ENCODE data around the gene TTC9. TPM values are rescaled to one million over a fixed set of nuclear protein-coding genes. Genes with fewer than 3 reads are reported as not detected.

The TTC9 gene
- total RNA-seq, 2 donors from 2014 or later, result 1.6 to 2.6 TPM

DNA sequence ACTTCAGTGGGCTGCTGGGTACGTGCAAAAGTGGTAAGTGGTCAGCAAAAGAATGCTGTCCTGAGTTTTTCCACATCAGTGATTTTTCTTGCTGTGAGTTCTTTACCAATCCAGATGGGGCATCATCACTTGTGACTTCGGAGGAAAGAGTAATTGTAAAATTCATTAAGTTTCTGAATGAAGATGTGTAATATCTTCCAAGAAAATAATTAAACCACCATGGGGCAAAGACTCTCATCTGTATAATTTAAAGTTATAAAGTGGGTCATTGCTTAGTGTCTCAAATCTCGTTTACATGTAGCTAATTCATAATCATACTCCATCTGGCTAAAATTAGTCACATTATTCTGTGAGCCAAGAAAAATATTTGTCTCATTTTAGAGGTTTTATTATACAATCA is 30.5 kb upstream of the TTC9 start:
- intact Hi-C loops (cut with DNase I), result no loop called here
- TF ChIP-seq POLR2A (IDR thresholded peaks at IDR 0.05), result no peak
- TF ChIP-seq, protein P1, sequence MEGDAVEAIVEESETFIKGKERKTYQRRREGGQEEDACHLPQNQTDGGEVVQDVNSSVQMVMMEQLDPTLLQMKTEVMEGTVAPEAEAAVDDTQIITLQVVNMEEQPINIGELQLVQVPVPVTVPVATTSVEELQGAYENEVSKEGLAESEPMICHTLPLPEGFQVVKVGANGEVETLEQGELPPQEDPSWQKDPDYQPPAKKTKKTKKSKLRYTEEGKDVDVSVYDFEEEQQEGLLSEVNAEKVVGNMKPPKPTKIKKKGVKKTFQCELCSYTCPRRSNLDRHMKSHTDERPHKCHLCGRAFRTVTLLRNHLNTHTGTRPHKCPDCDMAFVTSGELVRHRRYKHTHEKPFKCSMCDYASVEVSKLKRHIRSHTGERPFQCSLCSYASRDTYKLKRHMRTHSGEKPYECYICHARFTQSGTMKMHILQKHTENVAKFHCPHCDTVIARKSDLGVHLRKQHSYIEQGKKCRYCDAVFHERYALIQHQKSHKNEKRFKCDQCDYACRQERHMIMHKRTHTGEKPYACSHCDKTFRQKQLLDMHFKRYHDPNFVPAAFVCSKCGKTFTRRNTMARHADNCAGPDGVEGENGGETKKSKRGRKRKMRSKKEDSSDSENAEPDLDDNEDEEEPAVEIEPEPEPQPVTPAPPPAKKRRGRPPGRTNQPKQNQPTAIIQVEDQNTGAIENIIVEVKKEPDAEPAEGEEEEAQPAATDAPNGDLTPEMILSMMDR (IDR thresholded peaks at IDR 0.05), result no peak
- DNase-seq (no peak), ATAC-seq (no peak)
- Histone ChIP-seq H3K4me1 (no peaks in the 10 kb centered on the region), H3K9me3 (no peaks in the 10 kb centered on the region), H3K27me3 (no peaks in the 10 kb centered on the region), H3K36me3 (replicated peaks in 1 of 2; ENCODE audit: insufficient read depth in 1 of 2, low read depth in 2 of 2) (no peaks in the 10 kb centered on the region), H3K4me3 (no peak overlapping the region), H3K27ac (no peak overlapping the region)
- WGBS, 2 donors, result 37 to 38% methylated on average over 3 of the region's 3 CpGs

- Histone ChIP-seq H3K4me3 (no peak overlapping the region), H3K9me3 (no peaks in the 10 kb centered on the region), H3K27me3 (no peaks in the 10 kb centered on the region), H3K36me3 (replicated peaks in 1 of 2; ENCODE audit: insufficient read depth in 1 of 2, low read depth in 2 of 2) (no peaks in the 10 kb centered on the region), H3K4me1 (no peaks in the 10 kb centered on the region), H3K27ac (no peak overlapping the region)
- TF ChIP-seq POLR2A (IDR thresholded peaks at IDR 0.05), result no peak
- intact Hi-C loops (cut with DNase I), result no loop called here
- 77 to 81% methylated on average over 3 of the region's 3 CpGs for WGBS, 2 donors
- ATAC-seq (no peak), DNase-seq (no peak)
Observed at GRCh38 chr14:70616646-70617045, 25.1 kb upstream of the TTC9 start.

DNA sequence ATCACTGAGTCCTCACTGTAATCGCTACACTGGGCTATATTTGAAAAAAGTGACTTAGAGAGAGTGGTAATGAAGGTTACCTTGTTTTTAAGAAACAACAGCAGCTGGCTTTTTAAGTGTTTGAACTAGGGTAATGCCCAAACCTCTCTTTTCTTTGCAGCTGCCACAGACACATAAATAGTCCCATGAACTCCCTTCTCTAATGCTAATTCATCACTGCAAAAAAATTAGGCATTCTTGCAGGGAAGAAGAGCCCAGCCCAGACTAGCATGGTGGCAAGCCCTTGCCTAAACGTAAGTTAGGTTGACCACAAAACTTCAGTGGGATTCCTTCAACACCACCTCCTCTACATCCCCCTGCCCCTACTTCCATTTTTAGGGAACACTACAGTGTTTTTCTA is 23.4 kb upstream of the TTC9 start:
- H3K4me1 ChIP-seq, result no peaks in the 10 kb centered on the region
- H3K4me3 ChIP-seq, result no peak overlapping the region
- TF ChIP-seq POLR2A (IDR thresholded peaks at IDR 0.05), result no peak
- TF ChIP-seq, protein P1 (IDR thresholded peaks at IDR 0.05), result no peak
- DNase-seq, result no peak
- intact Hi-C loops (cut with DNase I), result no loop called here
- no peaks in the 10 kb centered on the region for H3K36me3 ChIP-seq (replicated peaks in 1 of 2; ENCODE audit: insufficient read depth in 1 of 2, low read depth in 2 of 2)
- ATAC-seq, result no peak
- no peaks in the 10 kb centered on the region for H3K9me3 ChIP-seq
- no peak overlapping the region for H3K27ac ChIP-seq
- H3K27me3 ChIP-seq, result no peaks in the 10 kb centered on the region
- WGBS, 2 donors, result 46 to 57% methylated on average over 2 of the region's 2 CpGs

- no peak for DNase-seq
- Histone ChIP-seq H3K4me1 (no peaks in the 10 kb centered on the region), H3K4me3 (no peak overlapping the region), H3K27me3 (no peaks in the 10 kb centered on the region), H3K36me3 (replicated peaks in 1 of 2; ENCODE audit: insufficient read depth in 1 of 2, low read depth in 2 of 2) (no peaks in the 10 kb centered on the region), H3K27ac (no peak overlapping the region), H3K9me3 (no peaks in the 10 kb centered on the region)
- TF ChIP-seq POLR2A (IDR thresholded peaks at IDR 0.05), result no peak
- TF ChIP-seq, protein P1 (IDR thresholded peaks at IDR 0.05), result no peak
- intact Hi-C loops (cut with DNase I), result loop anchor here (10.0 kb wide), 1 partner anchor 95 kb away; no protein-coding TSS in a partner anchor
- ATAC-seq, result no peak
Observed at GRCh38 chr14:70619708-70620107, 22.0 kb upstream of the TTC9 start.

GRCh38 chr14:70622111-70622712 is 19.5 kb upstream of the TTC9 start:
- Histone ChIP-seq H3K9me3 (peaks cover 0 to 3% (median 0%) of the 10 kb centered on the region in 3 donors), H3K36me3 (replicated peaks in 1 of 2; ENCODE audit: insufficient read depth in 1 of 2, low read depth in 2 of 2) (no peaks in the 10 kb centered on the region), H3K4me1 (no peaks in the 10 kb centered on the region), H3K27me3 (no peaks in the 10 kb centered on the region), H3K4me3 (no peak overlapping the region), H3K27ac (no peak overlapping the region)
- peak; percentile 42 to 70 (median 60) for DNase-seq
- intact Hi-C loops (cut with DNase I), result loop anchor here (10.0 kb wide), 1 partner anchor 93 kb away; no protein-coding TSS in a partner anchor
- peak; percentile 80 for ATAC-seq
- WGBS, 2 donors, result 15 to 40% methylated on average over 3 of the region's 3 CpGs
- TF ChIP-seq POLR2A (IDR thresholded peaks at IDR 0.05), result no peak
- TF ChIP-seq, protein P1 (IDR thresholded peaks at IDR 0.05), result peak; percentile 36 to 91 (median 72)

Data from body of pancreas (tissue), 4 donors.